Uterus (tissue), 2 donors: ENCODE data around the gene FAM13B.

Experiments used
- POLR2A ChIP-seq, 2 donors: fragments of 450-650 bp; IDR thresholded peaks; one replicate each; pipeline ENCODE4 v1.6.1; 2016; ENCODE audit warnings: antibody characterized with exemption in 2 of 2, mild to moderate bottlenecking in 1 of 2, moderate library complexity in 1 of 2
- TF ChIP-seq, protein P1 (sequence below), 4 experiments: fragments of 200-600 bp in 2 of 4; fragments of 450-650 bp in 2 of 4; sonication (generic) in 2 of 4; IDR thresholded peaks; one replicate each; pipeline ENCODE4 v1.5.1; 2016 to 2019; ENCODE audit warnings: antibody characterized with exemption in 4 of 4, mild to moderate bottlenecking in 2 of 4, moderate library complexity in 1 of 4

DNA sequence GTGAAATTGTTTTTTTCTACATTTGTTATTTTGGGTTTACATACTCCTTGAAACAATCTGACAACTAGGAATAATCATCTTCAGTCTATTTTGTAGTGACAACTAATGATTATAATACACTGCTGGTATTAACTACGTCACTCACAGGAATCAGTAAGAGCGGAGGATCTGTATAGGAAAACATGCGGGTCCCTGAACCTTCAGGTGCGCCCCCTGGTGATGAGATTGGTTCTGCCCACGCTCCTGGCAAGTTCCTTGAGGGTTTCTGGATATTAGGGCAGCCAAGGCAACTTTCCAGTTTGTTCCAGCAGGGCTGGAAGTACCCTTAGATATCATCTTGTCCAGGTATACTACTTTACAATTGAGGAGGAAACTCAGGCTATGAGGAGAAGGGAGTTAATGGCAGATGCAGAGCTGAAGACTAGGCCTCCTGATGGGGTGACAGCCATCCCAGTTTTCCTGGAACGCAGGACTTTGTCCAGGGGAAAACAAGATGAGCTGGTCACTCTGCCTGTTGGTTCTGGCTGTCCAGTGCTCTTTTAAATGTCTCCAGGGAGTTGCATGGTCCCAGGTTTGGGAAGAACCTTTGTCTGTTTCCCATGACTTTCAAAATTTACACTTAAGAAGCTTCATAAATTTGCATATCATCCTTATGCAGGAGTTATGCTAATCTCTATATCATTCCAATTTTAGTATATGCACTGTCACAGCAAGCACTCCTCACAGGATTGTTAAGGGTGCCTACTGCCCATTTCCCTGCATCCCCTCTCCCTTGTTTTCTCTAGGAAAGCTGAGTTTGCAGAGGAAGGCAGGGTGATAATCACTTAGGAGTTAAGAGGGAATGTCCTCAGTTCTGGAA is 36.1 kb upstream of the FAM13B start:
- TF ChIP-seq, protein P1, sequence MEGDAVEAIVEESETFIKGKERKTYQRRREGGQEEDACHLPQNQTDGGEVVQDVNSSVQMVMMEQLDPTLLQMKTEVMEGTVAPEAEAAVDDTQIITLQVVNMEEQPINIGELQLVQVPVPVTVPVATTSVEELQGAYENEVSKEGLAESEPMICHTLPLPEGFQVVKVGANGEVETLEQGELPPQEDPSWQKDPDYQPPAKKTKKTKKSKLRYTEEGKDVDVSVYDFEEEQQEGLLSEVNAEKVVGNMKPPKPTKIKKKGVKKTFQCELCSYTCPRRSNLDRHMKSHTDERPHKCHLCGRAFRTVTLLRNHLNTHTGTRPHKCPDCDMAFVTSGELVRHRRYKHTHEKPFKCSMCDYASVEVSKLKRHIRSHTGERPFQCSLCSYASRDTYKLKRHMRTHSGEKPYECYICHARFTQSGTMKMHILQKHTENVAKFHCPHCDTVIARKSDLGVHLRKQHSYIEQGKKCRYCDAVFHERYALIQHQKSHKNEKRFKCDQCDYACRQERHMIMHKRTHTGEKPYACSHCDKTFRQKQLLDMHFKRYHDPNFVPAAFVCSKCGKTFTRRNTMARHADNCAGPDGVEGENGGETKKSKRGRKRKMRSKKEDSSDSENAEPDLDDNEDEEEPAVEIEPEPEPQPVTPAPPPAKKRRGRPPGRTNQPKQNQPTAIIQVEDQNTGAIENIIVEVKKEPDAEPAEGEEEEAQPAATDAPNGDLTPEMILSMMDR (IDR thresholded peaks at IDR 0.05) = peak; percentile 48 to 58 (median 53)
- no peak for TF ChIP-seq POLR2A (IDR thresholded peaks at IDR 0.05)
